Measurements from ENCODE around the gene S100PBP.

- TF ChIP-seq CTCF (IDR thresholded peaks at IDR 0.05; ENCODE audit: extremely low read depth in 1 of 2, insufficient read depth in 1 of 2, low read depth in 1 of 2, low read length in 2 of 2) = no peak
- TF ChIP-seq MYC (IDR thresholded peaks at IDR 0.05; ENCODE audit: low read depth, low read length) = no peak
- TF ChIP-seq EZH2 (IDR thresholded peaks at IDR 0.05; ENCODE audit: borderline replicate concordance, low read depth, low read length, severe bottlenecking) = no peak
- TF ChIP-seq MAX (IDR thresholded peaks at IDR 0.05; ENCODE audit: insufficient read depth, insufficient read length) = no peak
Observed at GRCh38 chr1:32891630-32892029, 74.2 kb downstream of the S100PBP start.
